ENCODE data around the gene RAB28. TPM values are rescaled to one million over a fixed set of nuclear protein-coding genes. Genes with fewer than 3 reads are reported as not detected.
"Not testable (repeated sequence)": the region's sequence is repeated elsewhere in the genome, so short reads cannot be mapped to it uniquely, and the experiment has no call there.

The RAB28 gene
- polyA plus RNA-seq, 2 donors = 5.8 to 7.2 TPM

DNA sequence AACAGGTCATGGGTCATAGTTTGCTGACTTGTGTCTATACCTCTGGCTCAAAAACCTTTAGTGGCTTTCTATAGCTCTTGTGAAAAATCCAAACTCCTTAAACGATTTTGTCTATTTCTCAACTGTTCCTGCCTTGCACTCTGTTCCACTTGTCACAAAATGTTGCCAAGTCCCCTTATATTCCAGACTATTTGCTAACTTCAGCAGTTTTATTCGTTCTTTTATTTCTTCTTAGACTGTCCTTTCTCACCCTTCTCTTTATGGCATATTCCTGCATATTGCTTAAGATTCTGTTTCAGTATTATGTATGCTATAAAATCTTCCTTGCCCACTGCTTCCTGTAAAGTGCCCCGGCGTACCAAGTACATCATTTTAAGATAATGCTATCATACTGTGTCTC lies 80.8 kb downstream of the RAB28 start:
- no peaks in the 10 kb centered on the region for H3K9me3 ChIP-seq (ENCODE audit: control insufficient read depth in 2 of 2, insufficient read depth in 1 of 2, low read depth in 1 of 2, low read length in 1 of 2)
- no peaks in the 10 kb centered on the region for H3K4me1 ChIP-seq (ENCODE audit: control insufficient read depth in 2 of 2, insufficient read depth in 2 of 2, low read length in 1 of 2)
- no peak overlapping the region for H3K4me3 ChIP-seq (ENCODE audit: low read depth in 1 of 2, low read length in 2 of 2)
- H3K36me3 ChIP-seq (ENCODE audit: control insufficient read depth in 2 of 2, insufficient read depth in 2 of 2, low read length in 1 of 2) = no peaks in the 10 kb centered on the region
- WGBS, 2 donors = 87 to 90% methylated on average over 4 of the region's 4 CpGs
- no peak overlapping the region for H3K27ac ChIP-seq (ENCODE audit: low read depth in 2 of 2, low read length in 1 of 2)
- H3K27me3 ChIP-seq (ENCODE audit: control insufficient read depth in 1 of 2, insufficient read depth in 2 of 2, low read length in 2 of 2) = no peaks in the 10 kb centered on the region

GRCh38 chr4:13399257-13399656 lies 84.9 kb downstream of the RAB28 start:
- no peak overlapping the region for H3K4me3 ChIP-seq (ENCODE audit: low read depth in 1 of 2, low read length in 2 of 2)
- H3K9me3 ChIP-seq (ENCODE audit: control insufficient read depth in 2 of 2, insufficient read depth in 1 of 2, low read depth in 1 of 2, low read length in 1 of 2) = no peaks in the 10 kb centered on the region
- H3K27me3 ChIP-seq (ENCODE audit: control insufficient read depth in 1 of 2, insufficient read depth in 2 of 2, low read length in 2 of 2) = no peaks in the 10 kb centered on the region
- no peak overlapping the region for H3K27ac ChIP-seq (ENCODE audit: low read depth in 2 of 2, low read length in 1 of 2)
- H3K36me3 ChIP-seq (ENCODE audit: control insufficient read depth in 2 of 2, insufficient read depth in 2 of 2, low read length in 1 of 2) = no peaks in the 10 kb centered on the region
- H3K4me1 ChIP-seq (ENCODE audit: control insufficient read depth in 2 of 2, insufficient read depth in 2 of 2, low read length in 1 of 2) = no peaks in the 10 kb centered on the region

- Histone ChIP-seq H3K27ac (ENCODE audit: low read depth in 2 of 2, low read length in 1 of 2) (no peak overlapping the region), H3K4me3 (ENCODE audit: low read depth in 1 of 2, low read length in 2 of 2) (no peak overlapping the region), H3K27me3 (ENCODE audit: control insufficient read depth in 1 of 2, insufficient read depth in 2 of 2, low read length in 2 of 2) (no peaks in the 10 kb centered on the region), H3K4me1 (ENCODE audit: control insufficient read depth in 2 of 2, insufficient read depth in 2 of 2, low read length in 1 of 2) (no peaks in the 10 kb centered on the region), H3K36me3 (ENCODE audit: control insufficient read depth in 2 of 2, insufficient read depth in 2 of 2, low read length in 1 of 2) (no peaks in the 10 kb centered on the region), H3K9me3 (ENCODE audit: control insufficient read depth in 2 of 2, insufficient read depth in 1 of 2, low read depth in 1 of 2, low read length in 1 of 2) (no peaks in the 10 kb centered on the region)
- 39 to 45% methylated on average over 1 of the region's 1 CpG for WGBS, 2 donors
Measured at GRCh38 chr4:13396161-13396560, 88.0 kb downstream of the RAB28 start.

GRCh38 chr4:13389901-13390300 lies 94.2 kb downstream of the RAB28 start:
- not testable (repeated sequence) for H3K9me3 ChIP-seq (ENCODE audit: control insufficient read depth in 2 of 2, insufficient read depth in 1 of 2, low read depth in 1 of 2, low read length in 1 of 2); H3K4me3 ChIP-seq (ENCODE audit: low read depth in 1 of 2, low read length in 2 of 2); H3K4me1 ChIP-seq (ENCODE audit: control insufficient read depth in 2 of 2, insufficient read depth in 2 of 2, low read length in 1 of 2); H3K27me3 ChIP-seq (ENCODE audit: control insufficient read depth in 1 of 2, insufficient read depth in 2 of 2, low read length in 2 of 2); H3K36me3 ChIP-seq (ENCODE audit: control insufficient read depth in 2 of 2, insufficient read depth in 2 of 2, low read length in 1 of 2); H3K27ac ChIP-seq (ENCODE audit: low read depth in 2 of 2, low read length in 1 of 2)
- 90 to 94% methylated on average over 4 of the region's 4 CpGs for WGBS, 2 donors

DNA sequence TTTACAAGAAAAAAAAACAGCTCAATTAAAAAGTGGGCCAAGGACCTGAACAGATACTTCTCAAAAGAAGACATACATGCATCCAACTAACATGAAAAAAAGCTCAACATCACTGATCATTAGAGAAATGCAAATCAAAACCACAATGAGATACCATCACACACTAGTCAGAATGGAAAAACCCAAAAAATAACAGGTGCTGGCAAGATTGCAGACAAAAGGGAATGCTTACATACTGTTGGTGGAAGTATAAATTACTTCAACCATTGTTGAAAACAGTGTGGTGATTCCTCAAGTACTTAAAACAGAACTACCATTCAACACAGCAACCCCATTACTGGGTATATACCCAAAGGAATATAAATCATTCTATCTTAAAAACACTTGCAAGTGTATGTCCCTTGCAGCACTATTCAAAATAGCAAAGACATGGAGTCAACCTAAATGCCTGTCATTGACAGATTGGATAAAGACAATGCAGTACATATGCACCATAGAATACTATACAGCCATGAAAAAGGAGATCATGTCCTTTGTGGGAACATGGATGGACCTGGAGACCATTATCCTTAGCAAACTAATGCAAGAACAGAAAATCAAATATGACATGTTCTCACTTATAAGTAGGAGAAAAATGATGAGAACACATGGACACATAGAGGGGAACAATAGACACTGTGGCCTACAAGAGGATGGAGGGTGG lies 97.6 kb downstream of the RAB28 start:
- Histone ChIP-seq H3K27ac (ENCODE audit: low read depth in 2 of 2, low read length in 1 of 2) (no peak overlapping the region), H3K27me3 (ENCODE audit: control insufficient read depth in 1 of 2, insufficient read depth in 2 of 2, low read length in 2 of 2) (no peaks in the 10 kb centered on the region), H3K4me1 (ENCODE audit: control insufficient read depth in 2 of 2, insufficient read depth in 2 of 2, low read length in 1 of 2) (no peaks in the 10 kb centered on the region), H3K9me3 (ENCODE audit: control insufficient read depth in 2 of 2, insufficient read depth in 1 of 2, low read depth in 1 of 2, low read length in 1 of 2) (peaks cover 0 to 6% of the 10 kb centered on the region in 2 donors), H3K36me3 (ENCODE audit: control insufficient read depth in 2 of 2, insufficient read depth in 2 of 2, low read length in 1 of 2) (peaks cover 0 to 8% of the 10 kb centered on the region in 2 donors), H3K4me3 (ENCODE audit: low read depth in 1 of 2, low read length in 2 of 2) (no peak overlapping the region)

DNA sequence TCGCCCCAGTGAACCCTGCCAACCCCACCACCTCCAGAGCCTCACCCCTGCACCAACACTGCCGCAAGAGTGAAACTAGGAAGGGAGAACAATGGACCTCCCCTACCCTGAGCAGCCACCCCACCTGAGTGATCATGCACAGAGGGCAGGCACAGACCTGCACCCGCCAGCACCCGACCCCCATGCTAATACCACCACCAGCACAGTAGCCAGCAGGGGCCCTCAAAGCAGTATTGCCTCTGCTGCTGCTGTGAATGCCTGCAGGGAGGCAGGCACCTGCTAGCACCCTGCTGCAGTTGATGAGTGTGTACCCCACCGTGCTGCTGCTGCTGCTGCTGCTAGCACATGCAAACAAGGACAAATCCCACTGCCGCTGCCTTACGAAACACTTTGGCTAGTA lies 100.1 kb downstream of the RAB28 start:
- Histone ChIP-seq H3K4me3 (ENCODE audit: low read depth in 1 of 2, low read length in 2 of 2) (no peak overlapping the region), H3K27ac (ENCODE audit: low read depth in 2 of 2, low read length in 1 of 2) (no peak overlapping the region), H3K4me1 (ENCODE audit: control insufficient read depth in 2 of 2, insufficient read depth in 2 of 2, low read length in 1 of 2) (no peaks in the 10 kb centered on the region), H3K9me3 (ENCODE audit: control insufficient read depth in 2 of 2, insufficient read depth in 1 of 2, low read depth in 1 of 2, low read length in 1 of 2) (peaks cover 0 to 6% of the 10 kb centered on the region in 2 donors), H3K36me3 (ENCODE audit: control insufficient read depth in 2 of 2, insufficient read depth in 2 of 2, low read length in 1 of 2) (peaks cover 0 to 8% of the 10 kb centered on the region in 2 donors), H3K27me3 (ENCODE audit: control insufficient read depth in 1 of 2, insufficient read depth in 2 of 2, low read length in 2 of 2) (no peaks in the 10 kb centered on the region)
- WGBS, 2 donors = 93% methylated on average over 7 of the region's 7 CpGs

DNA sequence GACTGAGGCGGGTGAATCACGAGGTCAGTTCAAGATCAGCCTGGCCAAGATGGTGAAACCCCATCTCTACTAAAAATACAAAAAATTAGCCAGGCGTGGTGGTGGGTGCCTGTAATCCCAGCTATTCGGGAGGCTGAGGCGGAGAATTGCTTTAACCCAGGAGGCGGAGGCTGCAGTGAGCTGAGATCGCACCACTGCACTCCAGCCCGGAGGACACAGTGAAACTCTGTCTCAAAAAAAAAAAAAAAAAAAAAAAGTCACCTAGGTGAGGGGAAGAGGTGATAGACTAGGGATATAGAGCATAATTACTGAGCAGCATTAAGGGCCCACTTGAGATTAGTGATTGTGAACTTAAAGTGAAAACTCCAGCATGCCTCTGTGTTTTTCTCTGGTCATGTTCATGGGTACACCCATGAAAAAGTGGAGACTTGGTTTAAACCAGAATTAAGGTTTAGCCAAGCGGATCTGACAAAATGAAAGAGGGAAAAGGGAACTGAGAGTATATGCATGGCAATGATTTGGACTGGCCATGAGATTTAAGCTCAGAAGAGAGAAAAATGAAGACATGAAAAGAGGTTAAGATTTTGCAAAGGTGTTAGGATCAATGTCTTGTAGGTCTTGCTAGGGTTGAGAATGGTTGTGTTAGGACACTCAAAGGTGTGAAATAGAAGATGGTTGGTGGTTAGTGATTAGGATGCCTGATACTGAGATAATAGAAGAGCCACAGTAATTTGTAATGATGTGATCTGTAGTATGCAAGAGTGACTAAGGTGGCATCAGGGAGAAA lies 105.0 kb downstream of the RAB28 start:
- 96 to 97% methylated on average over 9 of the region's 9 CpGs for WGBS, 2 donors
- peaks cover 0 to 5% of the 10 kb centered on the region in 2 donors for H3K36me3 ChIP-seq (ENCODE audit: control insufficient read depth in 2 of 2, insufficient read depth in 2 of 2, low read length in 1 of 2)
- H3K27ac ChIP-seq (ENCODE audit: low read depth in 2 of 2, low read length in 1 of 2) = no peak overlapping the region
- no peaks in the 10 kb centered on the region for H3K4me1 ChIP-seq (ENCODE audit: control insufficient read depth in 2 of 2, insufficient read depth in 2 of 2, low read length in 1 of 2)
- H3K4me3 ChIP-seq (ENCODE audit: low read depth in 1 of 2, low read length in 2 of 2) = no peak overlapping the region
- no peaks in the 10 kb centered on the region for H3K27me3 ChIP-seq (ENCODE audit: control insufficient read depth in 1 of 2, insufficient read depth in 2 of 2, low read length in 2 of 2)
- H3K9me3 ChIP-seq (ENCODE audit: control insufficient read depth in 2 of 2, insufficient read depth in 1 of 2, low read depth in 1 of 2, low read length in 1 of 2) = peaks cover 0 to 6% of the 10 kb centered on the region in 2 donors

- H3K9me3 ChIP-seq (ENCODE audit: control insufficient read depth in 2 of 2, insufficient read depth in 1 of 2, low read depth in 1 of 2, low read length in 1 of 2) = no peaks in the 10 kb centered on the region
- H3K27me3 ChIP-seq (ENCODE audit: control insufficient read depth in 1 of 2, insufficient read depth in 2 of 2, low read length in 2 of 2) = no peaks in the 10 kb centered on the region
- no peaks in the 10 kb centered on the region for H3K36me3 ChIP-seq (ENCODE audit: control insufficient read depth in 2 of 2, insufficient read depth in 2 of 2, low read length in 1 of 2)
- H3K27ac ChIP-seq (ENCODE audit: low read depth in 2 of 2, low read length in 1 of 2) = no peak overlapping the region
- H3K4me1 ChIP-seq (ENCODE audit: control insufficient read depth in 2 of 2, insufficient read depth in 2 of 2, low read length in 1 of 2) = no peaks in the 10 kb centered on the region
- no peak overlapping the region for H3K4me3 ChIP-seq (ENCODE audit: low read depth in 1 of 2, low read length in 2 of 2)
- 78 to 85% methylated on average over 3 of the region's 3 CpGs for WGBS, 2 donors
Measured at GRCh38 chr4:13371048-13371447, 113.1 kb downstream of the RAB28 start.

GRCh38 chr4:13368217-13368616 lies 115.9 kb downstream of the RAB28 start:
- Histone ChIP-seq H3K9me3 (ENCODE audit: control insufficient read depth in 2 of 2, insufficient read depth in 1 of 2, low read depth in 1 of 2, low read length in 1 of 2) (no peaks in the 10 kb centered on the region), H3K27ac (ENCODE audit: low read depth in 2 of 2, low read length in 1 of 2) (no peak overlapping the region), H3K4me3 (ENCODE audit: low read depth in 1 of 2, low read length in 2 of 2) (no peak overlapping the region), H3K36me3 (ENCODE audit: control insufficient read depth in 2 of 2, insufficient read depth in 2 of 2, low read length in 1 of 2) (no peaks in the 10 kb centered on the region), H3K27me3 (ENCODE audit: control insufficient read depth in 1 of 2, insufficient read depth in 2 of 2, low read length in 2 of 2) (no peaks in the 10 kb centered on the region), H3K4me1 (ENCODE audit: control insufficient read depth in 2 of 2, insufficient read depth in 2 of 2, low read length in 1 of 2) (no peaks in the 10 kb centered on the region)
- WGBS, 2 donors = 87 to 94% methylated on average over 2 of the region's 2 CpGs

GRCh38 chr4:13367691-13368090 lies 116.4 kb downstream of the RAB28 start:
- Histone ChIP-seq H3K9me3 (ENCODE audit: control insufficient read depth in 2 of 2, insufficient read depth in 1 of 2, low read depth in 1 of 2, low read length in 1 of 2) (no peaks in the 10 kb centered on the region), H3K36me3 (ENCODE audit: control insufficient read depth in 2 of 2, insufficient read depth in 2 of 2, low read length in 1 of 2) (no peaks in the 10 kb centered on the region), H3K27ac (ENCODE audit: low read depth in 2 of 2, low read length in 1 of 2) (no peak overlapping the region), H3K27me3 (ENCODE audit: control insufficient read depth in 1 of 2, insufficient read depth in 2 of 2, low read length in 2 of 2) (no peaks in the 10 kb centered on the region), H3K4me1 (ENCODE audit: control insufficient read depth in 2 of 2, insufficient read depth in 2 of 2, low read length in 1 of 2) (no peaks in the 10 kb centered on the region), H3K4me3 (ENCODE audit: low read depth in 1 of 2, low read length in 2 of 2) (no peak overlapping the region)
- 97 to 98% methylated on average over 6 of the region's 6 CpGs for WGBS, 2 donors

All from esophagus (tissue), 2 donors.